ENCODE measurements around the gene CPT1B. TPM values are rescaled to one million over a fixed set of nuclear protein-coding genes. Genes with fewer than 3 reads are reported as not detected.
"Not testable (repeated sequence)": the region's sequence is repeated elsewhere in the genome, so short reads cannot be mapped to it uniquely, and the experiment has no call there.

Gene CPT1B
- total RNA-seq, 1 donor from 2014 or later = 32.2 TPM

- ChIA-PET CTCF (interaction anchor here (1.6 kb wide), 1 partner anchor 40 kb away, joined by 3 read pairs; the partner anchor contains the start of gene SYCE3), POLR2A (interaction anchor here (0.6 to 4.9 kb wide), 7 partner anchors 15 to 98 kb away, joined by 3 to 94 read pairs (median 5); partner anchors contain the start of genes LMF2, NCAPH2 and SYCE3)
- H3K4me3 Mint-ChIP-seq = peak overlapping the region; percentile 7
- DNase-seq (no peak), ATAC-seq (ENCODE audit: low read depth) (no peak)
- intact Hi-C loops (cut with micrococcal nuclease) = no loop called here
- peaks cover 49% of the 10 kb centered on the region for H3K36me3 Mint-ChIP-seq (ENCODE audit: low read depth)
- H3K9me3 Mint-ChIP-seq = no peaks in the 10 kb centered on the region
- no peak overlapping the region for H3K27ac Mint-ChIP-seq
- peaks cover 21% of the 10 kb centered on the region for H3K4me1 Mint-ChIP-seq
- no peaks in the 10 kb centered on the region for H3K27me3 Mint-ChIP-seq
- TF ChIP-seq CTCF (IDR thresholded peaks at IDR 0.05) = no peak
These were observed 55.3 kb downstream of the CPT1B start for GRCh38 chr22:50522806-50523438.

- TF ChIP-seq CTCF (IDR thresholded peaks at IDR 0.05) = no peak
- intact Hi-C loops (cut with micrococcal nuclease) = no loop called here
- no peak for ATAC-seq (ENCODE audit: low read depth)
- H3K4me1 Mint-ChIP-seq = peaks cover 15% of the 10 kb centered on the region
- no peak overlapping the region for H3K27ac Mint-ChIP-seq
- no peak overlapping the region for H3K4me3 Mint-ChIP-seq
- DNase-seq = no peak
- H3K36me3 Mint-ChIP-seq (ENCODE audit: low read depth) = peaks cover 51% of the 10 kb centered on the region
- H3K9me3 Mint-ChIP-seq = no peaks in the 10 kb centered on the region
- POLR2A ChIA-PET = interaction anchor here (0.8 to 2.0 kb wide), 5 partner anchors 14 to 99 kb away, joined by 3 to 13 read pairs (median 5); partner anchors contain the start of genes LMF2, NCAPH2 and SYCE3
- CTCF ChIA-PET = interaction anchor here (1.0 kb wide), 1 partner anchor 14 kb away, joined by 3 read pairs; the partner anchor contains the start of gene NCAPH2
- H3K27me3 Mint-ChIP-seq = no peaks in the 10 kb centered on the region
These were observed 55.9 kb downstream of the CPT1B start for GRCh38 chr22:50522208-50522805.

GRCh38 chr22:50521710-50522109 lies 56.5 kb downstream of the CPT1B start:
- Mint-ChIP-seq H3K4me1 (peaks cover 9% of the 10 kb centered on the region), H3K4me3 (no peak overlapping the region), H3K36me3 (ENCODE audit: low read depth) (peaks cover 53% of the 10 kb centered on the region), H3K27ac (no peak overlapping the region), H3K27me3 (no peaks in the 10 kb centered on the region), H3K9me3 (no peaks in the 10 kb centered on the region)
- ATAC-seq (ENCODE audit: low read depth) (no peak), DNase-seq (no peak)
- TF ChIP-seq CTCF (IDR thresholded peaks at IDR 0.05) = no peak
- intact Hi-C loops (cut with micrococcal nuclease) = no loop called here
- POLR2A ChIA-PET = interaction anchor here (1.1 to 2.0 kb wide), 3 partner anchors 13 to 99 kb away, joined by 5 to 13 read pairs (median 6); partner anchors contain the start of genes LMF2 and NCAPH2
- CTCF ChIA-PET = interaction anchor here (1.0 kb wide), 1 partner anchor 13 kb away, joined by 3 read pairs; the partner anchor contains the start of gene NCAPH2

- H3K27me3 Mint-ChIP-seq = no peaks in the 10 kb centered on the region
- ATAC-seq (ENCODE audit: low read depth) (no peak), DNase-seq (no peak)
- POLR2A ChIA-PET = no interaction called here
- H3K4me1 Mint-ChIP-seq = peaks cover 7% of the 10 kb centered on the region
- CTCF ChIA-PET = no interaction called here
- H3K4me3 Mint-ChIP-seq = no peak overlapping the region
- H3K9me3 Mint-ChIP-seq = no peaks in the 10 kb centered on the region
- no peak for TF ChIP-seq CTCF (IDR thresholded peaks at IDR 0.05)
- peaks cover 61% of the 10 kb centered on the region for H3K36me3 Mint-ChIP-seq (ENCODE audit: low read depth)
- no peak overlapping the region for H3K27ac Mint-ChIP-seq
- intact Hi-C loops (cut with micrococcal nuclease) = no loop called here
These were observed 57.3 kb downstream of the CPT1B start for GRCh38 chr22:50520826-50521453.

GRCh38 chr22:50520184-50520583 lies 58.0 kb downstream of the CPT1B start:
- CTCF ChIA-PET; intact Hi-C loops (cut with micrococcal nuclease); H3K4me1 Mint-ChIP-seq; H3K4me3 Mint-ChIP-seq; DNase-seq; H3K9me3 Mint-ChIP-seq; H3K27ac Mint-ChIP-seq; H3K27me3 Mint-ChIP-seq; ATAC-seq (ENCODE audit: low read depth): not testable (repeated sequence)
- POLR2A ChIA-PET = interaction anchor here (1.4 kb wide), 1 partner anchor 13 kb away, joined by 4 read pairs; the partner anchor contains the start of genes LMF2 and NCAPH2
- H3K36me3 Mint-ChIP-seq (ENCODE audit: low read depth) = peaks cover 64% of the 10 kb centered on the region

Data from activated B cell treated with CpG ODN at 0.5 μM for 24 hours (primary cell).